ENCODE data around the gene WNT6.

Gene WNT6

GRCh38 chr2:218893349-218894150 lies 33.9 kb downstream of the WNT6 start:
- DNase-seq (ENCODE audit: low spot score), result no peak

GRCh38 chr2:218894151-218894879 lies 34.7 kb downstream of the WNT6 start:
- DNase-seq (ENCODE audit: low spot score), result peak; percentile 65

GRCh38 chr2:218894880-218895157 lies 35.2 kb downstream of the WNT6 start:
- DNase-seq (ENCODE audit: low spot score), result no peak

- DNase-seq (ENCODE audit: low spot score), result peak; percentile 61
Observed at GRCh38 chr2:218895326-218895725, 35.7 kb downstream of the WNT6 start.

GRCh38 chr2:218895759-218896500 lies 36.3 kb downstream of the WNT6 start:
- no peak for DNase-seq (ENCODE audit: low spot score)

GRCh38 chr2:218896501-218897393 lies 37.1 kb downstream of the WNT6 start:
- DNase-seq (ENCODE audit: low spot score), result no peak

- no peak for DNase-seq (ENCODE audit: low spot score)
Observed at GRCh38 chr2:218897394-218898108, 37.9 kb downstream of the WNT6 start.

- DNase-seq (ENCODE audit: low spot score), result peak; percentile 54
Observed at GRCh38 chr2:218898109-218898878, 38.7 kb downstream of the WNT6 start.

- DNase-seq (ENCODE audit: low spot score), result no peak
Observed at GRCh38 chr2:218899147-218899546, 39.5 kb downstream of the WNT6 start.

- DNase-seq (ENCODE audit: low spot score), result no peak
Observed at GRCh38 chr2:218902427-218902826, 42.8 kb downstream of the WNT6 start.

- no peak for DNase-seq (ENCODE audit: low spot score)
Observed at GRCh38 chr2:218904176-218904575, 44.6 kb downstream of the WNT6 start.

GRCh38 chr2:218908721-218909619 lies 49.4 kb downstream of the WNT6 start:
- peak; percentile 98 for DNase-seq (ENCODE audit: low spot score)

GRCh38 chr2:218910741-218911140 lies 51.1 kb downstream of the WNT6 start:
- DNase-seq (ENCODE audit: low spot score), result no peak

GRCh38 chr2:218920504-218920903 lies 60.9 kb downstream of the WNT6 start:
- DNase-seq (ENCODE audit: low spot score), result no peak

All from LoVo (cell line).